CD4-positive, alpha-beta T cell treated with Interferon gamma for 1 hour (primary cell): ENCODE measurements around the gene SHMT2.

Experiments used
- DNase-seq: peaks from one replicate; pipeline ENCODE4 v3.0.0-alpha.2; 2020

SHMT2 gene

DNA sequence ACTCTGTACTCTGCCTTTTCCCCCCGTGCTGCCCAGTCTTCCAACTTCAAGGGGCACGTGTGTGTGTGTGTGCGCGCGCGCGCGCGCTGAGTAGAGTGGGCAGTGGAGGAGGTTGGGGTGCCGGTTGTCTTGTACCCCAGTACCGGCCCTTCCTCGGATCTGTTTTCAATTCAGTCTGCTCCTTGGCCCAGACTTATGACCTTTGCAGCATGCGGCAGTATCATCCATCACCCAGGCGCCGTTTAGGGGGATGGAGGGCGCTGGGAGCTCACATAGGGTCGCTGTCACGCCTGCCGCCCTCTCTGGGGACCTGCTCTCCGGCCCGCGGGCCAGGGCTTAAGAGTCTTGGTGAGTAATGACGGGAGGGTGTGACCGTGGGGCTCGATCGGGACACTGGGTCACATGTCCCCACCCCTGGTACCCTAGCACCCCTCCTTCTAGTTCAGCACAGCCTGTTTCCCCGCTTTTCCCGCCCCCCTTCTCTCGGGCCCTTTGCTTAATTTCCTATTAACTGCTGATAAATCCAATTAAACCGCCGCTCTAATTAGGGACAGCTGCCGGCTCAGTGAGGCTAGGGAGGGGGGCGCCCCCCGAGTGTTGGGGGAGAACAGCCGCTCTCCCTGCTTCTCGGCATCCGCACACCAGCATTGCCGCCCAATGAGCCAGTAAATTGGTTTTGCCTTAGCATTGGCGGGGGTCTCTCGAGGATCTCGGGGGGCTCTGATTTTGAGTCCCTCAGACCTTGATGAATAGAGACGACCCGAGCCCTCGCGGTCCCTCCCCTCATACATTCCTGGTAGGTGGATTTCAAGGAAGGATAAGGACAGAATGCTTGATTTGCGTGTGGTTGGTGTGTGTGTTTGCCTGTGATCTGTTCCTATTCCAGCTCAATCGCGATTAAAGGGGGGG lies 12.1 kb downstream of the SHMT2 start:
- no peak for DNase-seq

DNA sequence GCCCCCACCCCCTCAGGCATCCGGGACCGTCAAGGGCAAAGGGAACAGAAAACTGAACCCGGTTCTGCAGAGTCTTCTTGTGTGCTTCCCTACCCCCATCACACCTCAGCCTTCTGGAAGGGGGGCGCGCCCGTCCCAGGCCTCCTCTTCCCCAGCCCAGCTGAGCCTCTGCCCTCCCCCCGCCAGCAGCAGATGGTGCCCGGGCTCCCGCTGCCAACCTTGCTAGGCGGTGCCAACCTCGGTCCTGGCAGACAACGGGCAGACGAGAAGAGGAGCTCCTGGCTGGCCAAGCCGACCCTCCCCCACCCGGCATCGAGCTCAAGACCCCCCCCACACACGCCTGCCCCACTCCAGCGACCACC lies 12.8 kb downstream of the SHMT2 start:
- DNase-seq = no peak

DNA sequence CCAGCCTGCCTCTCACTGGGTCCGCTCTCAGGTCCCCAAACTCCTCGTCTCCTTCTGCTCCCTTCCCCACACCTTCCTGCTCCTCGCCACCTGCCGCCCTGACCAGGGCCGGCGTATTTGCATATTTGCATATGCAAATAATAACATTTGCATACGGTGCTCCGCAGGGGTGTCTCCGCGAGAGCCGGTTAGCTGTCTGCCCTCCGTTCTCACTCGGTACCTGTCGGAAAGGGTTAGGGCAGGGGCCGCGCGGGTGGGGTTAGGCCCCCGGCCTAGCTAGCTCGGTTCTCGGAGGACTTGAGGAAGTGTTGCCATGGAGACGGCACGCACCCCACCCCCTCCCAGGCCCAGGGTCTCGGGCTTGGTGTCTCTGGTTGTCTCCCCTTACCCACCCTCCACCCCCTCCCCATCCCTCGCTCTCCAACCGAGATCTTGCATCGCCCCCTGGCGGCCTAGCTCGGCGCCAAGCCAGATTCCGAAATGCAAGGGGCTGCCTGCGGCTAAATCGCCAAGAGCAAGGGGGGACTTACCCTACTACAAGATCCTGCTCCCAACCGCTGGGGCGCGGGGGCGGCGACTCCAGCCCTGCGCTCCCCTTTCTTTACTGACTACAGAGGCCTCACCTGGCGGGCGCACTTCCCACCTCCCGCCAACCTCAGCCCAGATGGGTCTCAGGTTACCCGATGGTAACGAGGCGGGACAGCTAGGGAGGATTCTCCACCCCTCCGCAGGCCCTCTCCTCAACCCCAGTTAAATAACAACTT lies 13.4 kb downstream of the SHMT2 start:
- DNase-seq = peak; percentile 50

DNA sequence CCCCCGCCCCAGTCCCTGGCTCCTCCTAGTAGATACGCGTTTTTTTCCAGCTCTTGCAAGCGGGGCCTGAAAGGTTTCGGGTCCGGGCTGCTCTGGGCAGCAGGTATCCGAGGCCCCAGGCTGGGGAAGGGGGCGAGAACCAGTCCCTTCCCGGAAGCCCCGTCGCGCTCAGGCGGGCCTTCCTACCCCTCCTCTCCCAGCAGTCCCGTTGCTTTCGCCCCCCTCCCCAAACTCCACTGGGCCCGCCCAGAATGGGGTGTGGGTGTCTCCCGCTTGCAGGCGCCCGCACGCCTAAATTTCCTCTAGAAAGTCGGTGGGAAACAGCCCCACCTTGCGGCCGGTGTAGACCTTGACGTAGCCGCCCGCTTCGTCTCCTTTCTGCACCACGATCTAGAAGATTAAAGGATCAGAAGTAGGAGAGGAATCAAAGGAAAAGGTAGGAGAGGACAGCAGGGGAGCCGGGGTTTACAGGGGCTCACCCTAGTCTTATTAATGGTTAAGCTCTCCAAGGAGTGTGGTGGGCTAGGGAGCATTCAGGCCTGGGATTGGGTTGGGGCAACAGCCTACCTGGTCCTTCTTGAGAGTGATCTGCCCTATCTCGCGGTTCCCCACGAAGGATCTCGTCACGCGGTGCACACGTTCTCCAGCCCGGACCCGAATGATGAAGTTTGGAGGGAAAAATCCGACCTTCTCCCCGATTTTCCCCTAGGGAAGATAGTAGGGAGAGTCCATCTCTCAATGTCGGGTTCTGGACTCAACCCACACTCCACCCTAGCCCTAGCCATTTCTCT lies 14.2 kb downstream of the SHMT2 start:
- peak; percentile 71 for DNase-seq

DNA sequence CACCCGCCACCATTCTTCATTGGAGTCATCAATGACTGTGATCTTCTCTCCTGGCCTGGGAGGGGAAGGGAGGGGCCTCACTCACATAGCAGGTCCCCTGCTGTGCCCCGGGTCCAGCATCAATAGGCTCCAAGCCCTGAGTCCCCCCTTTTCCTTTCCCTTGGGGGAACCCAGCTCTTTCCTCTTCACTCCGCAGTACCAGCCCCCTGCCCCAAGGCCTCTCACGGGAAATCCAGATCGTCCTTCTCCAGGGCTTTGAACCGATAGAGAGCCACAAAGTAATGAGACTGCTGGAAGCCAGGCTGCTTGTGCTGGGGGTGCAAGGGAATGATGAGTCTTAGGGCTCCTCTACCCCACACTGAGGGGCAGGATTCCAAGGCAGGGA lies 14.8 kb downstream of the SHMT2 start:
- DNase-seq = no peak

DNA sequence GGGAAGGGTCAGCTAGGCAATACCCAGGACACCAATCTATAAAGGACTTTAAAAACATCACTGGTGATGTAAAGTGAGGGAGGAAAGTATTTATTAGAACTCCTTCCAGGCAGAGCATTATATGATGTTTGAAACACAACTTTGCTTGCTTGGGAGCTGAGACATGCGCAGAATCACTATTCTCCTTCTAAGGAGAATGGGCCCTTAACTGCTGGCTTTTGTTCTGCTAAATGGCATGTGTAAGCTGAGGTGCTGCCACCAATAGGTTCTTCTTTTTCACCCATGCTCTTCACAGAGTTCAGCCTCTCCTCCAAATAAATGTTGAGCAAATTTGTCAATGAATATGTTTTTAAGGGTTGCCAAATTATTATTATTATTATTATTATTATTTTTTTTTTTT lies 17.5 kb downstream of the SHMT2 start:
- DNase-seq = no peak

DNA sequence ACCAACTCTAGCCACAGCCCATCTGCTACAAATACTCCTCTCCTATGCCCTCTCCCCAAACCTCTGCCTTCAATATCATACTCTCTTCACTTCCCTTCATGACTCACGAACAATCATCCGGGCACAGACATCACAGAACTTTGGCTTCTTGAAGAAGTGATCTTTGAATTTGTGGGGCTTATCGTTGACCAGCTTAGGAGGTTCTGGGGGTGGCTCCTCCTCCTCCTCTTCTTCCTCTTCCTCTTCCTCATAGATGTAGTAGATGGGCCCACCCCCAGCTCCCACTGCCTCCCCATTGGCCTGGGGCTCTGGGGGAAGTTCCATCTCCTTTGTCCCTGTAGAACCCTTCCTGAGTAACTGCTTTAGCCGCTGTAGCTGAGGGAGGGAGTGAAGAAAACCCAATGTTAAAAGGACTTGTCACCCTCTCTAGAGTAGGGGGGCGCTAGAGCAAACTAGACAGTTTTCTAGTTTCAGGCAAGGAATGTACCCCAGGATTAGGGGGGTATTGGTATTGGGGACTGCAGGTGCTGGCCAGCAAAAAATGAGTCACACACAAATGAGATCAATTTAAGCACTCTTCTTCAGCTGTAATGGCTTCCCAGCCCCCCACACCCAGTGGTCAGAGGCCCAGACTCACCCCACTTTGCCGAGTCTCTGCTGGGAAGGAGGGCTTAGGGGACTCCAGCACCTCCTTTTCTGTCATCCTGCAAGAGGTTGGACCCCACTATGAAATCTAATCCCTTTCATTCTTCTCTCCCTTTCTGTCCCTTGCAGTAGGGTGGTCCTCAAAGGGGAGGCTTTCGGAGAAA lies 19.6 kb downstream of the SHMT2 start:
- DNase-seq = peak; percentile 25

DNA sequence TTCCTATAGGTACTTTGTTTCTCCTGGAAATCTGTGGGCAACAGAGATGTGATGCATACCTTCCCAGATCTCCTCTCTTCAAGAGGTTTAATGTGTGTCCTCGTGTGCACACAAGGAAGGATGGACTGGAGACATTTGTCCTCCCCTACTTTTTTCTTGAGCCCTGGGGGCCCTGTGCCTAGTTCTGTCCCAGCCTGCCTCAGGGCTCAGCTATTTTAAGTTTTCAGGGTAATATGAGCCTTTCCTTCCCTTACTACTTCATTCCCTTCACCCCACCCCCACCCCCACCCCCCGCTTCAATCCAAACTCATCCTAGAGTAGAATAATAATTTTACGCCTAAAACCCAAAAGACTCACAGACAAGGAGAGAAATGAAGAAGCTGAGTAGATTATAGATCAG lies 21.0 kb downstream of the SHMT2 start:
- DNase-seq = no peak

DNA sequence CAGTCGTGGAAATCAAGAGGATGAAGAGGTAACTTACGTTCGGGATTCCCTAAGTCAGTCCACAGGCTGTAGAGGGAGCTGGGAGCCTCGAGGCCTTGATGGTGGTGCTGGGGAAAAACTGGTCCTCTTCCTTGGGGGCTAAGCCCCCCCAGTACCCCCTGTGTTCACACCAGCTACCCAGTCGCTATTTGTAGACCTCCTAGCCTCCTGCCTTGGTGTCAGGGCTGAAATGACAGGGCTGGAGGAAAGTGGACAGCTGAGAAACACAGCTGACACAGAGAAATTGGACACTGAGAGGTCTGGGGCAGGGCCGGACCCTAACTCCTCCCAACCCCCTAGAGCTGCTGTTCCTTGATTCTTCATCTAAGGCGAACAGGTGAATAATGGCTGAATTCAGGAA lies 21.4 kb downstream of the SHMT2 start, which contains the start of gene STAC3:
STAC3 (minus strand) TSS at position 232 of the 400 bp plus-strand sequence. CDS start 1,551 bp downstream, outside the sequence.
- DNase-seq = no peak

DNA sequence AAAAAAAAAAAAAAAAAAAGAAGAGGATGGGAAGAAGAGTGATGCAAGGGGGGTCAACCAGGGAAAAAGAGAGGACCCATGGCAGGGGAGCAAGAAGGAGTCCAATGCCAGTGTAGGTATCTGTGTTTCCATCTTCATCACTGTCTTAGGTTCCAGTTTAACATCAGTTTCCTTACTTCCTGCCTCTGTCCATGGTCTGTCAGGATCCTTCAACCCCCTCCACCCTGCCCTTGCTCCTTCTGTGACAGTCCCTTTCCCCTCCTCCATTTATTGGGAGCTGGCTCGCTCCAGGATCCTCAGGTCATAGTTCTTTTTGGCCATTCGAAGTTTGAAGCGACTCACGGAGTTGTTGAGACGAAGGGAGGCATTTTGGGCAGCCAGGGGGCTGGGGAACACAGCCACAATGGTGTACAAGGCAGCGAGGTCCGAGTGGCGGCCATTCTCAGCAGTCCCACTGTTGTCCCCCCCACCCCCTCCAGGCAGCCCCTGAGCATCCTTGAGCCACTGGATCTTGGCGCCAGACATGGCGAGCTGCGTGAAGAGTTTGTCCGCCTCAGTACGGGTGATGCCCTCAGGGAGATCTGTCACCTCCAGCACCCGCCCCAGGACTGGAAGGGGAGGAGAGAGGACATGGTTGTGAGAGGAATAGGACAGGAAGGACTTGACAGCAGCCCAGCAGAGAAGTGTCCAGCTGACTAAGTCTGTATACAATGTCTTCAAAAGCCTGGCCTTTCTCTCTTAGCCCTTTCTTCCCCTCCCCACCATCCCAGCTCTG lies 25.2 kb downstream of the SHMT2 start:
- no peak for DNase-seq

DNA sequence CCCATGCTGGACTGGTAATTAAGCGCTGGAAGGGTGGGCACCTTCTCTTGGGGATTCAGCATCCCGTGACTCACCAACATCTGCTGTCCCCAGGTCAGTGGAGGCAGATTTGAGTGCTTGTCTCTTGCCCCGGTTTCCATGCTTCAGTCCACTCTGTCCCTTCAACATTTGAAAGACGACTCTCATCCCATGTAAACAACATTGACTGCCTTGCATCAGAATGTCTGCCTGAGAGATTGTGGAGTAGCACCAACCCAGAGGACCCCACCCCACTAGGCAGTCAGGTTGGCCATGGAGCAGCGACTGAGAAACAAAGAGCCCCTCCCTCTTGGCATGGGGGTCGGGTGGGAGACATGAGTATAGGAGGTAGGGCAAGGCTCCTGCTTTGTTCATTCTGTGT lies 26.4 kb downstream of the SHMT2 start:
- DNase-seq = no peak

DNA sequence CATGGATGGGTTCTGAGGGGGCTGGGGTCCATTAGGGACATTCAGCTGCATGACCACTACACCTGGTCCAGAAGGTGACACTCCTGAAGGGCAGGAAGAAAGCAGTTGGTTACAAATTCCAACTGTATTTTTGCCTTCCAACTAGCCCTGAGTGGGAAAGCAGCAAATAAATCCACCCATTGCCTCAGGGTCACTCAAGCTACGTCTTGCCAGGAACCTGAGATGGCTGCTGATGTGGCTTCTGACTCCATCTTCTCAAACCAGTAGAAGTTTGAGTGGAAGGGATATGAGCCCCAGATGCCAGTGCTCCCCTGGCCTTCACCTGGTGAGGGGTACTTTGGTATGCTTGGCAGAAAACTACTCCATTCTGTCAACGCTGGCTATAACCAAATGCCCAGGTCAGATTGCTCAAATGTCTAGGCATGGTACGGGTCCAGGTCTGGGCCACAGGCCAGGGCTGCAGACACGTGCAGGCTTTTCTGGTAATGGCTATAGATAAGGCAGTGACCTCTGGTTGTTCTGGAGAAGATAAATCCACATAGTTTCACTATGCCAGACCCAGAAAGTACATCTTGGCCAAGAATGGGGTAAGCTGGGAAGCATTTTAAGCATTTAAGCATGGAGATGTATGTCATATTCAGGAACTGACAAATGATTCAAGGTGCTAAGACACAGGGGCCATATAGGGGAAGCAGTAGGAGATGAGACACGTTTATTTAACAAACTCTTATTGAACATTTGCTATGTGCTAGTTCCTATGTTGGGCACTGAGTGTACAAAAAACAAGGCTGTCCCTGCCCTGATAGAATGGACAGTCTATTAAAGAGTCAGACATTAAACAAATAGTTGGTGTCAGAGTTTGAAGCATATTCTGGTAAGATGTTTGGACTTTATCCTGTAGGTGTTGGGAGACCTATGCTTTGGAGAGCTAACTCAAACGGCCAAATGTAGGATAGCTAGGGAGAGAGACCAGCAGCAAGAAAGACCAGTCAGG lies 29.8 kb downstream of the SHMT2 start:
- no peak for DNase-seq

DNA sequence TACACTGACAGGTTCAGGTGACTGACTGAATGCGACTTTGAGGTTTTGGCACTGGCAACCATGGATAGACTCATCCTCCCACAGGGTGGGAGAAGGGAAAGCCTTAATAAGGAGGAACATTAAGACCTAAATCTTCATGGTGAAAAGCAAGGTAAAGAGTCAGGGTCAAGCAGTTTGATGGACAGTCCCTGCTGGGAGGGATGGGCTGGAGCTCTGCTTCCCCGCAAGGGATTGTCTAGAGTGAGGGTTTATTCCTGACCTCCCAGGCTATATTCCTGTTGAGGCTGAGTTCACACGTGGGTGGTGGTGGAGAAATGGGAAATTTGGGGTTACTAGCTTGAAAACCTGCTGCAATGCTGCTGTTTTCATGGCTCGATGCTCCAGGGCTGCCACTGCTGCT lies 30.9 kb downstream of the SHMT2 start:
- DNase-seq = no peak

DNA sequence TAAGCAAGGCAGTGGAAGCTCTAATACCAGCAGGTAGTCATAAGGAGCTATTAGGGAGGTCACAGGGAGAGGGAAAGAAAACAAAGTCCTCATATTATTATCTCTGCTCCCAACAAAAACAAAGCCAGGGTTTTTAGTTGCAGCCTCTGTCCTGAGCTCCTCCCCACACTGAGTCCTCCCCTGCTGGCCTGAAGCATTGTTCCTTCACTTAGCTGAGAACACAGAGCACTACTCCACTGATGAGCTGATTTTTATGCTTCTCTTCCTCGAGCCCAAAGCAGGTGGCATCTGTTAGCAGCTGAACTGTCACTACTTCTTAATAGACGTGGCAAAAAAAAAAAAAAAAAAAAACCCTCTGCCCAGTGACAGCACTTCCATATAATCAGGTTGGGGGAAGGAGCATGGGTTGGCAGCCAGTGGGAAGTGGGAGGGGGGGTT lies 31.9 kb downstream of the SHMT2 start:
- DNase-seq = no peak

DNA sequence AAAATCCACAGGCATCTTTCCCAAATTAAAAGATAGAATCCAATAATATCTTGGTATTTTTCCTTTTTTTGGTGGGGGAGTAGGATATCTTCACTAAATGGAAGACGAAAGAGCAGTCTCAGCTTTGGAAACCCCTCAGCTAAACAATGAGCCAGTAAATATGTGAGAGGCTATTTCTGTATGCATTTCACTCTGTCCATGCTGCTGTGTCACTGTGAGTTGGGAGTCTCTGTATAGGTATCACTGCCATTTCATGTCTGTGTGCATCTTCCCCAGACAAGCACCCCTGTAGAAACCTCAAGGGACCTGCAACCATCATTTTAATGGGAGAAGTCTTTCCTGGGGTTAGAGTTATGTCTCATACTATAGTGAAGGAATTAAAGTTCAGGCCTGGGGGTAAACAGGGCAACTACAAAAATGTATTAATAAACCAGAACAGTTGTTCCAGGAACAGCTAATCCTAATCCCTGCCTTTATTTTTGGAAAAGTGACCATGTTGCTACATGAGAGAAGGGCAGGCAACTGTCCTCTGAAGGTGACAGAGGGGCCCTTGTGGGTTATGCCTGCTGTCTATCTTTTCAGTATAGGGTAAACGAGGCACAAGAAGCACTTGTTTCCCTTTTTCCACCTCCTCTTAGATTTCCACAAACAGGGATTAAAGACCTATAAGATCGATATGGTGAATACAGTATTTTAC lies 32.8 kb downstream of the SHMT2 start:
- no peak for DNase-seq

DNA sequence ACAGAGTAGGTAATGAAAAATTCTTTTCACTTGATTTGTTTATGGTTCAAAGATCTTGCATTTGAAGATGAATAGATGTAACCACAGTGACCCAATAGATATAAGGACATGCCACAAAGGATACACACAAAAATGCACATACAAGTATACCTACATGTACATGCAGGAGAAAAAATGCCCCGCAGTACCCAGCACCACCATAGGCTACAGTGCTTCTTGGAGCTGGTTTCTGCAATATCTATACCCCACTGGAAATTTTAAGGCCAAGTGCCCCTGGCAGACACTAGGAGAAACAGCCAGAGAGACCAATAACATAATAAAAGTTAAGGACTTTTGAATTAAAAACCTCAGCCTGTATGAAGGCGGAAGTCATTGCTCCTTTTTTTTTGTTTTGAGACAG lies 33.6 kb downstream of the SHMT2 start:
- DNase-seq = no peak

DNA sequence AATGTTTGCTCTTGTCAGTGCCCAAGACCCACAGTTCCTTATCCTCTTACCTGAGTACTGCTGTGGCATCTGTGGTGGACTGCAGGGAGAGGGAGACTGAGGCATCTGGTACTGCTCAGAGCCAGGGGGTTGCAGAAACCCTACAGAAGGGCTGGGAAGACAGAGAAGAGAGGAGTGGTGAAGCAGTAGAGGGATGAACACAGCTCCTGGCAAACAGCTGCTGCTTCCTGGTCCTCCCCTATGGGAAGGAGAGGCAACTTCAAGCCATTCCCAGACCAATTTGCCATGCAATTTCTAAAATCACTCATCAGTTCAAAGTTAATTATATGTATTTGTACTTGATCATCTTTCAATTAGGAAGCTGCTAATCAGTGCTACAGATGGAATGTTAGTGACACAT lies 37.2 kb downstream of the SHMT2 start:
- no peak for DNase-seq

DNA sequence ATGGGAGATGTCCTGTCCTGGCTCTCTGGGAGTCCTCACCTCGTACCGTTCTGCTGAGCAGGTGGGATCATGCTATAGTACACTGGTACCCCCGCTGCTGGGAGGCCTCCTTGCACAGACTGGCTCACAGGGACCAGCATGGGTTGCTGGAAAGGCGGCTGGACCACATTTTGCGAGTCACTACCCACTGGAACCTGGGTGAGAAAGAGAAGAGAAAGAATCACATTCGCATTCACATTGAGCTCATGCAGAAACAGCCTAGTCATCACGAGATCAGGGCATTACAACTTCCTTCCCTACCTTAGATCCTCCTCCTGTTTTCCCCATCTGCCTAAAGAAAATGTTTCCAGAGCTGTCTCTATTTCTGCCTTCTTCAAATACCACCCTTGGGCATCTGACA lies 38.8 kb downstream of the SHMT2 start:
- DNase-seq = no peak

DNA sequence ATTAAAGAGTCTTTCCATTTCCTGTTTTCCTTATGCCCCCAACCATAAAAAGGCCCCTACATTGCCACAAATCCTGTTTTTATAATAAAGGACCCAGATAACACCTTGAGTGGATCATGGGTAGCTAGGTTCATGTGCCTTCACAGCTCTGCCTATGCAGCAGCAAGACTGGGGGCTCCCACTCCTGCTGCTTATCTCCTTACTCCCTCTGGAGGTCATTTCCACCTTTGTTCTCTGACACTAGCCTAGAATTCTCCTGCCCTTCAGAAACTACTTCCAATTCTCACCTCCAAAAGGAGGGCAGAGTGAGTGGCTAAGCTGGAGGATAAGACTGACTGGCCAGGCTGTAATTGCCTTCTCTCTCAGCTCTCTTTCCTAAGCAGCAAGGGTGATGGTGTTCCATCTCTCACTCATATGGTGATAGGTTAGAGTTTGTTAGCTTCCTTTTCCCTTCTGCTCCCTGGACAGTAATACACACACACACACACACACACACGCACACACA lies 41.5 kb downstream of the SHMT2 start:
- no peak for DNase-seq
